ENCODE measurements around the gene CLIP2.
"Not testable (repeated sequence)": the region's sequence is repeated elsewhere in the genome, so short reads cannot be mapped to it uniquely, and the experiment has no call there.

The CLIP2 gene

DNA sequence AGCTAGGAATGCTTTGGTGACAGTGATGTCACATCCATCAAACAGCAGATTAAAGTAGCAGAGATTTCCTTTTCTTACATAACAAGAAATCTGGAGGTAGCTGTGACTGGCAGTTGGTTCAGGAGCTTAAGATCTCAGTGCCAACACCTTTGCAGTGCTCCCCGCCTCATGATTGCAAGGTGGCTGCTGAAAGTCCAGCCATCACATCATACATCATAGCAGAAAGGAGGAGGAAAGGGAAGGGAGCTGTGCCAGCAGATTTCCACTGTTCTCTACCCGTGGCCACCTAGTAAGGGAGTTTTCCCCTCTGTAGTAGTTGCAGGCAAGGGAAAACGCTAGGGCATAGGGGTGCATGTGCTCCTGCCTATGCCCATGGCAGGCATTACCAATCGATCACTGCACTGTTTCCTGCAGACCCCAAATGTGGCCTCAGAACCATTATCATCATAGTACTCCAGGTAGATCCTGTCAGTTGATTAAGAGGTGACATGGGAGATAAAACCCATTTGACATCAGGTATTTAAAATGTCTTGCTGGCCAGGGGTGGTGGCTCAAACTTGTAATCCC, 106.6 kb downstream of the CLIP2 start:
- intact Hi-C loops (cut with DNase I): no loop called here
- DNase-seq: peak in 1 of 10 donors; percentile 5

DNA sequence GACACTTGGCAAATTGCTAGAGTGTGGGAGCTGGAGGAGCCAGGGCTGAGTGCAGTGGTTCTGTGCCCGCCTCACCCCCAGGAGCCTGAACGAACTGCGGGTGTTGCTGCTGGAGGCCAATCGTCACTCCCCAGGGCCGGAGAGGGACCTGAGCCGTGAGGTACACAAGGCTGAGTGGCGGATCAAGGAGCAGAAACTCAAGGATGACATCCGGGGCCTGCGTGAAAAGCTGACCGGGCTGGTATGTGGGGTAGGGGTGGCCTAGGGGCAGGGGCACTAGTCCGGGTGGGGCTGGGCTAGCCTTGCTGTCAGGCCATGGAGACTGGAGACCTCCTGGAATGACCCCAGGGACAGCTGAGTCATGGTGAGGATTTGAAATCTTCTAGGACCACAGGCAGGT, 107.8 kb downstream of the CLIP2 start:
- intact Hi-C loops (cut with DNase I): no loop called here
- DNase-seq: peak in 2 of 10 donors; percentile 4 to 62

- peak in 2 of 10 donors; percentile 7 to 44 for DNase-seq
- intact Hi-C loops (cut with DNase I): no loop called here
Measured at GRCh38 chr7:74398426-74398825, 109.2 kb downstream of the CLIP2 start.

- DNase-seq: peak in 2 of 10 donors; percentile 5 to 63
Measured at GRCh38 chr7:74399006-74399405, 109.8 kb downstream of the CLIP2 start.

DNA sequence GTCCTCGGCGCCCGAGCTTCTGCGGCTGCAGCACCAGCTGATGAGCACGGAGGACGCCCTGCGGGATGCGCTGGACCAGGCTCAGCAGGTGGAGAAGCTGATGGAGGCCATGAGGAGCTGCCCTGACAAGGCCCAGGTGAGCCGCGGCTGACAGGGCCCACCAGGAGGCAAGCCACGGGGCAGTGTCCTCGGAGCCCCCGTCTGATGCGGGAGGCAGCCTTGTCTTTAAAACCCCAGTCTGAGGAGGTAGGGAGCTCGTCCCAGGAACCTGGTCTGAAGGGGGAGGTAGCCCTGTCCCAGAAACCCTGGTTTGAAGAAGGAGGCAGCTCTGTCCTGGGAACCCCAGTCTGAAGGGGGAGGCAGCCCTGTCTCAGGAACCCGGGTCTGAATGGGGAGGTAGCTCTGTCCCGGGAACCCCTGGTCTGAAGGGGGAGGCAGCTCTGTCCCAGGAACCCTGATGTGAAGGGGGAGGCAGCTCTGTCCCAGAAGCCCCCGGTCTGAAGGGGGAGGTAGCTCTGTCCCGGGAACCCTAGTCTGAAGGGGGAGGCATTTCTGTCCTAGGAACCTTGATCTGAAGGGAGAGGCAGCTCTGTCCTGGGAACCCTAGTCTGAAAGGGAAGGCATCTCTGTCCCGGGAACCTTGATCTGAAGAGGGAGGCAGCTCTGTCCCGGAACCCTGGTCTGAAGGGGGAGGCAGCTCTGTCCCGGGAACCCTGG, 111.4 kb downstream of the CLIP2 start:
- DNase-seq: peak in 1 of 10 donors; percentile 10
- intact Hi-C loops (cut with DNase I): loop anchor here (1.0 to 5.0 kb wide), 2 partner anchors 194 to 333 kb away; no protein-coding TSS in a partner anchor

More at GRCh38 chr7:74399006-74399405, 109.8 kb downstream of the CLIP2 start:
- intact Hi-C loops (cut with DNase I): no loop called here

- DNase-seq: peak; percentile 40 to 95 (median 80)
- intact Hi-C loops (cut with DNase I): loop anchor here (1.0 to 5.0 kb wide), 2 partner anchors 195 to 334 kb away; no protein-coding TSS in a partner anchor
Measured at GRCh38 chr7:74401137-74401859, 112.1 kb downstream of the CLIP2 start.

- DNase-seq: peak in 1 of 10 donors; percentile 52
- intact Hi-C loops (cut with DNase I): loop anchor here (5.0 kb wide), 1 partner anchor 335 kb away; no protein-coding TSS in a partner anchor
Measured at GRCh38 chr7:74402668-74403067, 113.5 kb downstream of the CLIP2 start.

GRCh38 chr7:74403521-74404387, 114.5 kb downstream of the CLIP2 start:
- intact Hi-C loops (cut with DNase I): loop anchor here (5.0 kb wide), 1 partner anchor 336 kb away; no protein-coding TSS in a partner anchor
- DNase-seq: peak in 1 of 10 donors; percentile 48

DNA sequence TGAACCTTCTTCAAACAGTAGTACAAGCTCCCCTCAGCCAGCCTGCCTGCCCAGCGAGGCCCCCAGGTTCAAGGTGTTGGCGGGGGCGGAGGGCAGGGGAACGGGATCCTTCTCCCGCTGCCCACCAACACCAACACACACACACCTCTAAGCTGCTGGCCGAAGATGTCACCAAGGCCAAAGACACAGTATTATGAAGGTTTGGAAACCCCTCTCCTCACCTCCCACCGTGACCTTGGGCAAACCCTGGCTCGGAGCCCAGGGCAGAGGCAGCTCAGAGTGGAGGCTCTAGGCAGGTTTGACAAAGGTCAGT, 115.1 kb downstream of the CLIP2 start:
- DNase-seq: no peak
- intact Hi-C loops (cut with DNase I): loop anchor here (5.0 kb wide), 1 partner anchor 337 kb away; no protein-coding TSS in a partner anchor

GRCh38 chr7:74404741-74405140, 115.5 kb downstream of the CLIP2 start:
- intact Hi-C loops (cut with DNase I): loop anchor here (5.0 kb wide), 1 partner anchor 337 kb away; no protein-coding TSS in a partner anchor
- DNase-seq: no peak

- peak in 2 of 10 donors; percentile 34 to 86 for DNase-seq
- intact Hi-C loops (cut with DNase I): no loop called here
Measured at GRCh38 chr7:74405191-74405898, 116.1 kb downstream of the CLIP2 start.

DNA sequence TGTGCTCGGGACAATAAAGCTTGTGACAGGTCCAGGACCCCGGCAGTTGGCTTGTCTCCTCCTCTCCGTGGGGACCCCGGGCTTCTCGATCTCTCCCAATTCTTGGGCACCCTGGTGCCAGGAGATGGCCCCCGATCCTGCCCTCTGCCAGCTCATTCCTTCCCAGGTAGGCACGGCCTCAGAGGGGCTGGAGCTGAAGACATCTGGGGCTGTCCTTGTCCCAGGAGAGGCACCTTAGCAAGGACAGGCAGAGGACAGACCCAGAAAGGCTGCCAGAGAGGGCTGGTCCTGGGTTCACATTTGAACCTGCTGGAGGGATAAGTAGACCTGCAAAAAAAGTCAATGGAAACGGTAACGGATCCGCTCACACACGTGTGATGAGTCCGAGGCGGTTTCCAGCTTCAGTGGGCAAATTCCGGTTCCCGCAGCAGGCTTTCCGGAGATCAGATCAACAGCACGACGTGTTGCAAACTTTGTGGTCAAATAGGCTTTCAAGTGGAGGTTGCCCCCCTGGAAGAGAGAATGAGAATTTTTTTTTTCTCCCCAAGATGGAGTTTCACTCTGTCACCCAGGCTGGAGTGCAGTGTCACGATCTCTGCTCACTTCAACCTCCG, 116.8 kb downstream of the CLIP2 start:
- intact Hi-C loops (cut with DNase I): no loop called here
- DNase-seq: peak in 1 of 10 donors; percentile 62

- intact Hi-C loops (cut with DNase I): no loop called here
- no peak for DNase-seq
Measured at GRCh38 chr7:74407958-74408357, 118.8 kb downstream of the CLIP2 start.

- DNase-seq: no peak
- intact Hi-C loops (cut with DNase I): no loop called here
Measured at GRCh38 chr7:74409571-74409970, 120.4 kb downstream of the CLIP2 start.

- no peak for DNase-seq
- intact Hi-C loops (cut with DNase I): loop anchor here (10.0 kb wide), 1 partner anchor 244 kb away; the partner anchor contains the start of gene GTF2I
Measured at GRCh38 chr7:74410772-74411171, 121.6 kb downstream of the CLIP2 start.

DNA sequence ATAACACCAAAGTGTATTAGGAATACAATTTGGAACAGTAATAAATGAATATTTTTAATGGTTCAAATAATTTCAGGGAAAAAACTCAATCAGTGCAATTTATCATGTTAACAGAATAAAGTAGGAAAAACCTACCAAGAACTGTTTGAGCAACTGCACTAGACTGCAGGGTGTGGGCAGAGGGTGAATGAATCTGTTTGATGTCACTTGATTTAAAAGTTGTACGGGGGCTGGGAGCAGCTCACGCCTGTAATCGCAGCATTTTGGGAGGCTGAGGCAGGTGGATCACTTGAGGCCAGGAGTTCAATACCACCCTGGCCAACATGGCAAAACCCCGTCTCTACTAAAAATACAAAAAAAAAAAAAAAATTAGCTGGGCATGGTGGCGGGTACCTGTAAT, 122.4 kb downstream of the CLIP2 start:
- intact Hi-C loops (cut with DNase I): loop anchor here (10.0 kb wide), 1 partner anchor 243 kb away; the partner anchor contains the start of gene GTF2I
- not testable (repeated sequence) for DNase-seq

DNA sequence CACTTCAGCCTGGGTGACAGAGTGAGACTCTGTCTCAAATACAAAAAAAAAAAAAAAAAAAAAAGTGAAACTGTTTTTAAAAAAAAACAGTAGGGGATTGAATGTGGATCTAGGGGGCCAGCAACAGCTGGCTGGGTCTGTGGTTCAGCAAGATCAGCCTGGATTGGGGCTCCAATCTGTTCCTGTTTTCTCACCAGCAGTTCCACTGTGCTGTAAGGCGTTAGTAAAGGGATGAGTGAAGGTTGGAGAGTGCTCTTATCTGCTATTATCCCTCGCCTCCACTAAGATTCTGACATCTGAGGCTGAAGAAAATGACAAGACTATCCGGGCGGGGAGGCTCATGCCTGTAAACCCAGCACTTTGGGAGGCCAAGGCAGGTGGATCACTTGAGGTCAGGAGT, 122.8 kb downstream of the CLIP2 start:
- intact Hi-C loops (cut with DNase I): loop anchor here (10.0 kb wide), 1 partner anchor 243 kb away; the partner anchor contains the start of gene GTF2I
- DNase-seq: no peak

- intact Hi-C loops (cut with DNase I): loop anchor here (10.0 kb wide), 1 partner anchor 242 kb away; the partner anchor contains the start of gene GTF2I
Measured at GRCh38 chr7:74412603-74413002, 123.4 kb downstream of the CLIP2 start.

More at GRCh38 chr7:74412603-74413002, 123.4 kb downstream of the CLIP2 start:
- DNase-seq: no peak
